WTC11 (cell line): ENCODE results near the gene ACADL. TPM values are rescaled to one million over a fixed set of nuclear protein-coding genes. Genes with fewer than 3 reads are reported as not detected.

Experiments used
- ATAC-seq: fragments of 200-7000 bp; cut with Tn5 transposase; 2 replicates; pipeline ENCODE4 v1.10.0; 2021; ENCODE audit warnings: mild to moderate bottlenecking, moderate library complexity
- CTCF ChIA-PET: fragments of 300-600 bp; sonication (Branson Sonifier 250); formaldehyde crosslinking; loops from one replicate; lab custom pipeline; 2021; ENCODE audit warnings: antibody characterized with exemption; lab: Charles Lee
- POLR2A ChIA-PET: fragments of 350-600 bp; sonication (Branson Sonifier 250); formaldehyde crosslinking; loops from one replicate; lab custom pipeline; 2021; ENCODE audit warnings: antibody characterized with exemption; lab: Charles Lee
- DNase-seq: peaks from one replicate; pipeline ENCODE4 v3.0.0; 2021; ENCODE audit warnings: low spot score
- H3K27ac Mint-ChIP-seq: 2 replicates; pipeline ENCODE4 v1.8.0; 2021; ENCODE audit warnings: mixed read lengths
- H3K27me3 Mint-ChIP-seq: 2 replicates; pipeline ENCODE4 v1.8.0; 2021; ENCODE audit warnings: low read depth, mild to moderate bottlenecking, moderate library complexity, mixed read lengths
- H3K36me3 Mint-ChIP-seq: 2 replicates; pipeline ENCODE4 v1.8.0; 2021; ENCODE audit warnings: mixed read lengths
- H3K4me1 Mint-ChIP-seq: 2 replicates; pipeline ENCODE4 v1.8.0; 2022; ENCODE audit warnings: mixed read lengths
- H3K4me3 Mint-ChIP-seq: 2 replicates; pipeline ENCODE4 v1.8.0; 2021; ENCODE audit warnings: mild to moderate bottlenecking, moderate library complexity, mixed read lengths
- H3K9me3 Mint-ChIP-seq: 2 replicates; pipeline ENCODE4 v1.8.0; 2021; ENCODE audit warnings: mixed read lengths
- ATF2 ChIP-seq: sonication (generic); formaldehyde crosslinking; IDR thresholded peaks from 2 replicates; pipeline ENCODE4 v1.8.1; 2022; ENCODE audit warnings: low read depth, missing genetic modification reagents, borderline replicate concordance
- ATF6 ChIP-seq: sonication (generic); formaldehyde crosslinking; IDR thresholded peaks from 2 replicates; pipeline ENCODE4 v1.8.1; 2023; ENCODE audit warnings: mild to moderate bottlenecking, missing genetic modification reagents
- CBFB ChIP-seq: sonication (generic); formaldehyde crosslinking; IDR thresholded peaks from 2 replicates; pipeline ENCODE4 v1.8.1; 2022; ENCODE audit warnings: mild to moderate bottlenecking, low read depth, missing genetic modification reagents
- CTCF ChIP-seq: fragments of 200-600 bp; IDR thresholded peaks from 2 replicates; pipeline ENCODE4 v1.8.0; 2022; ENCODE audit warnings: antibody characterized with exemption
- E2F5 ChIP-seq: sonication (generic); formaldehyde crosslinking; IDR thresholded peaks from 2 replicates; pipeline ENCODE4 v1.8.1; 2022; ENCODE audit warnings: mild to moderate bottlenecking, moderate library complexity, missing genetic modification reagents
- ETV6 ChIP-seq: sonication (generic); formaldehyde crosslinking; IDR thresholded peaks from 2 replicates; pipeline ENCODE4 v1.8.1; 2022; ENCODE audit warnings: mild to moderate bottlenecking, missing genetic modification reagents
- FOXK1 ChIP-seq: sonication (generic); formaldehyde crosslinking; IDR thresholded peaks from 2 replicates; pipeline ENCODE4 v1.8.0; 2022; ENCODE audit warnings: mild to moderate bottlenecking, moderate library complexity, missing genetic modification reagents
- FOXP4 ChIP-seq: sonication (generic); formaldehyde crosslinking; IDR thresholded peaks from 2 replicates; pipeline ENCODE4 v1.8.0; 2022; ENCODE audit warnings: mild to moderate bottlenecking, missing genetic modification reagents
- JUN ChIP-seq: sonication (generic); formaldehyde crosslinking; IDR thresholded peaks from 2 replicates; pipeline ENCODE4 v1.8.0; 2023; ENCODE audit warnings: mild to moderate bottlenecking, missing genetic modification reagents
- SMAD3 ChIP-seq: sonication (generic); formaldehyde crosslinking; IDR thresholded peaks from 2 replicates; pipeline ENCODE4 v1.8.0; 2022; ENCODE audit warnings: missing genetic modification reagents, mild to moderate bottlenecking, borderline replicate concordance
- SMAD4 ChIP-seq: sonication (generic); formaldehyde crosslinking; IDR thresholded peaks from 2 replicates; pipeline ENCODE4 v1.8.0; 2022; ENCODE audit warnings: mild to moderate bottlenecking, missing genetic modification reagents
- ZMAT4 ChIP-seq: fragments of 250-450 bp; sonication (Bioruptor Pico); IDR thresholded peaks from 2 replicates; pipeline ENCODE4 v1.9.0; 2021; ENCODE audit warnings: mild to moderate bottlenecking
- ZNF219 ChIP-seq: sonication (generic); formaldehyde crosslinking; IDR thresholded peaks from 2 replicates; pipeline ENCODE4 v1.8.0; 2023; ENCODE audit warnings: missing genetic modification reagents, mild to moderate bottlenecking, borderline replicate concordance
- ZNF396 ChIP-seq: fragments of 250-450 bp; sonication (Bioruptor Pico); IDR thresholded peaks from 2 replicates; pipeline ENCODE4 v1.8.0; 2021; ENCODE audit warnings: mild to moderate bottlenecking, moderate library complexity, borderline replicate concordance
- total RNA-seq: library from RNA; stranded (reverse); gene quantifications from 3 replicates; pipeline ENCODE4 v1.2.3, GENCODE V29; 2021

The ACADL gene
- total RNA-seq, 1 experiment from 2014 or later: 0.42 TPM

- TF ChIP-seq CBFB (CRISPR knock-in tag) (no peak), SMAD3 (CRISPR knock-in tag) (no peak), ETV6 (CRISPR knock-in tag) (no peak), ZNF396 (no peak), ZMAT4 (CRISPR knock-in tag) (no peak), JUN (CRISPR knock-in tag) (no peak), FOXP4 (CRISPR knock-in tag) (no peak), E2F5 (no peak), FOXK1 (CRISPR knock-in tag) (no peak), ZNF219 (CRISPR knock-in tag) (no peak)
Observed at GRCh38 chr2:210198326-210198725, 26.9 kb downstream of the ACADL start (continued).

GRCh38 chr2:210197720-210198119 lies 27.5 kb downstream of the ACADL start:
- no peak for DNase-seq
- no peaks in the 10 kb centered on the region for H3K4me1 Mint-ChIP-seq
- H3K27me3 Mint-ChIP-seq: no peaks in the 10 kb centered on the region
- TF ChIP-seq ATF6 (no peak), ATF2 (CRISPR knock-in tag) (no peak), SMAD4 (CRISPR knock-in tag) (no peak)
- H3K4me3 Mint-ChIP-seq: no peak overlapping the region
- H3K27ac Mint-ChIP-seq: no peak overlapping the region
- no peaks in the 10 kb centered on the region for H3K9me3 Mint-ChIP-seq
- CTCF ChIA-PET: no interaction called here
- no peak for ATAC-seq
- no peaks in the 10 kb centered on the region for H3K36me3 Mint-ChIP-seq
- POLR2A ChIA-PET: no interaction called here

GRCh38 chr2:210195101-210195852 lies 30.0 kb downstream of the ACADL start:
- no peaks in the 10 kb centered on the region for H3K9me3 Mint-ChIP-seq
- H3K36me3 Mint-ChIP-seq: no peaks in the 10 kb centered on the region
- CTCF ChIA-PET: interaction anchor here (1.0 kb wide), 1 partner anchor 213 kb away, joined by 3 read pairs; no protein-coding TSS in a partner anchor
- no peak for ATAC-seq
- POLR2A ChIA-PET: no interaction called here
- DNase-seq: no peak
- H3K4me3 Mint-ChIP-seq: no peak overlapping the region
- TF ChIP-seq CTCF (peak; percentile 45), E2F5 (no peak)
- no peak overlapping the region for H3K27ac Mint-ChIP-seq
- no peaks in the 10 kb centered on the region for H3K27me3 Mint-ChIP-seq
- H3K4me1 Mint-ChIP-seq: no peaks in the 10 kb centered on the region
